ENCODE data around the gene TRIP10. TPM values are rescaled to one million over a fixed set of nuclear protein-coding genes. Genes with fewer than 3 reads are reported as not detected.

Gene TRIP10
- total and polyA plus RNA-seq, 2 of the 8 experiments (the other 6 are each of a cell fraction or from before 2014, with no cell fraction given), result 27.8 to 69.5 TPM

- Histone ChIP-seq H3K14ac (ENCODE audit: insufficient read length) (no peak overlapping the region), H3K23ac (ENCODE audit: insufficient read length) (no peak overlapping the region), H2BK5ac (ENCODE audit: low read depth, low read length) (no peak overlapping the region), H3K4me2 (ENCODE audit: insufficient read depth in 1 of 2, low read depth in 2 of 2, low read length in 2 of 2) (no peak overlapping the region), H3K4ac (replicated peaks; ENCODE audit: insufficient read length, low read depth, low read length) (no peak overlapping the region), H2AK5ac (ENCODE audit: low read depth, low read length) (no peak overlapping the region), H3K9ac (replicated peaks in 1 of 4; ENCODE audit: extremely low read depth in 1 of 4, low read depth in 3 of 4, low read length in 3 of 4) (no peak overlapping the region), H2BK120ac (replicated peaks; ENCODE audit: low read depth, low read length) (no peak overlapping the region), H3K27me3 (replicated peaks in 1 of 4; ENCODE audit: control insufficient read depth in 3 of 4, extremely low read depth in 1 of 4, insufficient read depth in 3 of 4, low read length in 3 of 4) (no peaks in the 10 kb centered on the region), H2AFZ (ENCODE audit: low read length) (no peak overlapping the region), H2BK12ac (ENCODE audit: low read depth, low read length) (no peak overlapping the region), H3K79me2 (ENCODE audit: control insufficient read depth in 1 of 2, insufficient read depth in 2 of 2, low read length in 2 of 2) (no peaks in the 10 kb centered on the region), H4K5ac (ENCODE audit: insufficient read length, low read depth, low read length) (no peak overlapping the region), H3K18ac (ENCODE audit: extremely low read depth, low read length) (no peak overlapping the region), H3K79me1 (ENCODE audit: low read depth, low read length) (no peaks in the 10 kb centered on the region; the same call in 1 of the 2 replicates), H4K8ac (ENCODE audit: extremely low read depth, insufficient read depth, low read length) (no peak overlapping the region), H2BK20ac (ENCODE audit: low read length) (no peak overlapping the region), H3K36me3 (ENCODE audit: control insufficient read depth in 2 of 4, insufficient read depth in 4 of 4, low read length in 3 of 4) (peaks cover 0 to 5% (median 0%) of the 10 kb centered on the region in 4 experiments; a peak in 1 of 8 replicates), H3K23me2 (ENCODE audit: low read depth, low read length) (peaks cover 6% of the 10 kb centered on the region; the same call in 1 of the 2 replicates), H3K9me3 (ENCODE audit: insufficient read depth in 2 of 2, low read depth in 1 of 2, low read length in 1 of 2) (no peaks in the 10 kb centered on the region), H4K20me1 (replicated peaks in 1 of 2; ENCODE audit: control insufficient read depth in 1 of 2, insufficient read depth in 2 of 2, low read length in 2 of 2) (peaks cover 0 to 8% of the 10 kb centered on the region in 2 experiments), H3K4me1 (replicated peaks in 1 of 4; ENCODE audit: control insufficient read depth in 3 of 4, insufficient read depth in 4 of 4, low read length in 3 of 4) (peaks cover 4 to 26% (median 22%) of the 10 kb centered on the region in 4 experiments), H3K27ac (ENCODE audit: low read depth, low read length) (no peak overlapping the region), H2BK15ac (ENCODE audit: low read length) (no peak overlapping the region), H3K4me3 (ENCODE audit: extremely low read depth in 1 of 4, insufficient read depth in 2 of 4, low read depth in 3 of 4, low read length in 4 of 4) (no peak overlapping the region), H4K91ac (replicated peaks; ENCODE audit: insufficient read length, low read length) (no peak overlapping the region), H3K56ac (replicated peaks; ENCODE audit: insufficient read length, low read depth, low read length) (no peak overlapping the region)
- ChIA-PET CTCF (ENCODE audit: partially characterized antibody) (interaction anchor here (0.6 to 3.3 kb wide), 10 partner anchors 8 to 656 kb away, joined by 3 to 11 read pairs (median 6); no protein-coding TSS in a partner anchor), POLR2A (ENCODE audit: partially characterized antibody) (interaction anchor here (0.8 to 6.1 kb wide), 6 partner anchors 9 to 33 kb away, joined by 3 to 32 read pairs (median 4); partner anchors contain the start of gene SH2D3A)
- 91% methylated on average over 17 of the region's 20 CpGs; no CpG with 5 or more reads in 1 of the 2 experiments for WGBS, 2 experiments (ENCODE audit: extremely low coverage in 1 of 2, insufficient coverage in 1 of 2, insufficient read length in 1 of 2, insufficient replicate concordance in 2 of 2, low coverage in 1 of 2, low lambda C conversion rate in 2 of 2, missing lambda C conversion rate in 1 of 2)
- DNase-seq (ENCODE audit: low read depth in 1 of 2, low spot score in 2 of 2) (no peak), FAIRE-seq (no peak)
- no peak for TF ChIP-seq MAX (IDR thresholded peaks at IDR 0.05)
- TF ChIP-seq RXRA (IDR thresholded peaks at IDR 0.05; ENCODE audit: insufficient read depth, low read depth, low read length), result no peak
- TF ChIP-seq JUND (IDR thresholded peaks at IDR 0.05; ENCODE audit: low read length), result no peak
- no peak for TF ChIP-seq RNF2 (IDR thresholded peaks at IDR 0.05; ENCODE audit: borderline replicate concordance, low read depth, low read length, missing control alignments, poor library complexity, severe bottlenecking)
- TF ChIP-seq BRCA1 (IDR thresholded peaks at IDR 0.05; ENCODE audit: low read depth, low read length), result no peak
- no peak for TF ChIP-seq EGR1 (IDR thresholded peaks at IDR 0.05; ENCODE audit: borderline replicate concordance, low read depth, low read length)
- no peak for TF ChIP-seq MAFK (IDR thresholded peaks at IDR 0.05; ENCODE audit: low read depth, low read length)
- TF ChIP-seq ASH2L (IDR thresholded peaks at IDR 0.05; ENCODE audit: low read length), result no peak
- TF ChIP-seq CTBP2 (IDR thresholded peaks at IDR 0.05; ENCODE audit: borderline replicate concordance, insufficient read depth, insufficient read length, low read length), result no peak
- TF ChIP-seq ATF3 (IDR thresholded peaks at IDR 0.05; ENCODE audit: insufficient read depth, low read depth, low read length), result no peak
- no peak for TF ChIP-seq GTF2F1 (IDR thresholded peaks at IDR 0.05; ENCODE audit: borderline replicate concordance, low read depth, low read length)
Observed at GRCh38 chr19:6734096-6734696, 5.3 kb upstream of the TRIP10 start.
